AG09309 (cell line): ENCODE results near the gene FANCF.

ENCODE experiments used
- DNase-seq: peaks from one replicate; pipeline ENCODE4 v3.0.0-alpha.2; 2010; ENCODE audit warnings: low read depth
- H3K4me3 ChIP-seq: 2 replicates; pipeline ENCODE4 v1.5.1; 2011; ENCODE audit warnings: mild to moderate bottlenecking, low read depth, low read length, moderate library complexity; ENCODE audit not compliant: control insufficient read depth
- TF ChIP-seq, protein P1 (sequence below): IDR thresholded peaks from 2 replicates; pipeline ENCODE4 v1.5.1; 2011; ENCODE audit warnings: mild to moderate bottlenecking, low read depth, low read length, inconsistent platforms; ENCODE audit not compliant: insufficient read depth, control insufficient read depth; ENCODE audit errors: missing control alignments

Gene FANCF

DNA sequence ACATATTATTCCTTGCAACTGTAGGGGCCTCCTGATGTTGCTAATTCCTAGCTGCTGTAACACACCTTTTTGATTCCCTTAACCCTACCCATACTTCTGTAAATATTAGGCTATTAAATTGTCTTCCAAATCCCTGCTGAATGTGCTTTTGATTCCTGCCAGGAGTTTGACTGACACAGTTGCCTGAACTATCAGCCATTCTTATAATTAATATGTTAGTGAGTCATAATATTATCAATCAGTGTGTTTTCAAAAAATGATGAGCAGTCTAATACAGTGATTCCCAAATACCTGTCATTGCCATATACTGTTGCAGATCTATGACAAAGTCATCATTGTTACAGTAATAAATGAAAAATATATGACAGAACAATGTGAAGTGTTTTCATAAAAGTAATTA is 15.9 kb upstream of the FANCF start:
- no peak for DNase-seq
- H3K4me3 ChIP-seq: no peak overlapping the region
- TF ChIP-seq, protein P1, sequence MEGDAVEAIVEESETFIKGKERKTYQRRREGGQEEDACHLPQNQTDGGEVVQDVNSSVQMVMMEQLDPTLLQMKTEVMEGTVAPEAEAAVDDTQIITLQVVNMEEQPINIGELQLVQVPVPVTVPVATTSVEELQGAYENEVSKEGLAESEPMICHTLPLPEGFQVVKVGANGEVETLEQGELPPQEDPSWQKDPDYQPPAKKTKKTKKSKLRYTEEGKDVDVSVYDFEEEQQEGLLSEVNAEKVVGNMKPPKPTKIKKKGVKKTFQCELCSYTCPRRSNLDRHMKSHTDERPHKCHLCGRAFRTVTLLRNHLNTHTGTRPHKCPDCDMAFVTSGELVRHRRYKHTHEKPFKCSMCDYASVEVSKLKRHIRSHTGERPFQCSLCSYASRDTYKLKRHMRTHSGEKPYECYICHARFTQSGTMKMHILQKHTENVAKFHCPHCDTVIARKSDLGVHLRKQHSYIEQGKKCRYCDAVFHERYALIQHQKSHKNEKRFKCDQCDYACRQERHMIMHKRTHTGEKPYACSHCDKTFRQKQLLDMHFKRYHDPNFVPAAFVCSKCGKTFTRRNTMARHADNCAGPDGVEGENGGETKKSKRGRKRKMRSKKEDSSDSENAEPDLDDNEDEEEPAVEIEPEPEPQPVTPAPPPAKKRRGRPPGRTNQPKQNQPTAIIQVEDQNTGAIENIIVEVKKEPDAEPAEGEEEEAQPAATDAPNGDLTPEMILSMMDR: no peak

DNA sequence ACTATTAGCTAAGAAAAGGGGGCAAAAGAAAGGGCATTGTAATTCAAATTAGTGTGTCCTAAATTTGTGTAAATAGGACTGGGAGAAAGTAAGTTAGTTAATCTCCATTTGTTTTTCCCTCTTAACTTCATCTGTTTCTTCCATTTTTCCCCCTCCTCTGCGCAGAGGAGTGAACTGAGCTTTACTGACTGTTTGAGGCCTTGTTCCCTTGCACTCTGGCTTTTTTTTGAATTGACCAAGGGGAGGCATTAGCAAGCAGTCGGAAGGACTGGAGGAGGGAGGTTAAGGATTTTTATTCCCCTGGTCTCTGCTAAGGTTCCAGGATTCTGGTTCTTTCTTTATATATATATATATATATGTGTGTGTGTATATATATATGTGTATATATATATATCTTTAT is 15.2 kb upstream of the FANCF start:
- H3K4me3 ChIP-seq: no peak overlapping the region
- TF ChIP-seq, protein P1: no peak
- DNase-seq: no peak

DNA sequence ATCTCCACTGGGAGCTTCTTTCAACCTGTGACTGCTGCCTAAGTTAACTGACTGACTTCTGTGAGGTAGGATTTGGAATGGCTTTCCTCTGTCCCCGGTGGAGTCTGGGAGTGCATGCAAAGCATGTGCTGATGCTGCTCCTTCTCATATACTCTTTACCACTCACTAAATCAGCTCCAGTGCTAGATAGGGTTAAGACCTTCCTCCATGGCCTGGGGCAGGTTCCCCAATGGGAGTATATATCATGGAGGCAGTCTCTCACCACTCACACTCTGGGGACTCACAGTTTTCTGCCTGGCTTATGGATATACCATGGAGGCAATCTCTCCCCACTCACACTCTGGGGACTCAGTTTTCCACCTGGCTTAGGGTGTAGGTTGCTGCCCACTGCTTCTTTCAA is 10.1 kb upstream of the FANCF start:
- TF ChIP-seq, protein P1: no peak

DNA sequence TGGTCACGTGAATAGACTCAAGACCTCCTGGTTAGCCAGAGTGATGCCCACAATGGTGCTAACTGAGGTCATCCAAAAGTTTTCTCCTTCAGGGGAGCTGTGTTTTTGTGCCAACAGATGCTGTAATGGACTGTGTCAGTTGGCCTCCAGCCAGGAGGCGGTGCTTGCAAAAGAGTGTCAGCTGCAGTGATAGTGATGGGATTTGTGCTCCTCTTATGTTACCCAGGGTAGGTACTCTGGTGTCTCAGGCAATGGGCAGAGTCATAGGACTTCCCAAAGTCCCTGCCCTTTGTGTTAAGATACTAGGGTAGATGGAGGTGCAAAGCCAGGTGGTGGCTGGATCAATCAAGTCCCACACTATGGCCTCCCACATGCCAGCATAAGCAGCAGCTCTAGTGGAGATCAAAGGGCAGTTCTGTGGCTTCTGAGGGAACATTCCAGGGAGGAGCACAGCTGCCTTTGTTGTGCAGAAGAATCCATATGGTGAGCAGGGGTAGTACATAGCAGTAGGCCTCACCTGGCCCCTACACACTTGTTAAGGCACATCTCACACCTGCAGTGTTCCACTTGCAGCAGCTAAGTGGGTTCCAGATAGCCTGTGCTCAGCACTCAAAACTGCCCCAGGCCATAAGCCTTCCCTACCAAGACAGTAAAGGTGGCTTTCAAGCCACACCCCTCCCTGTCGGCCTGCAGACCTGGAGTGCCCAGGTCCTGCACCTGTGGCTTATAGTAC is 9.4 kb upstream of the FANCF start:
- no peak overlapping the region for H3K4me3 ChIP-seq
- DNase-seq: no peak
- TF ChIP-seq, protein P1: no peak

More for the DNA sequence above, 10.1 kb upstream of the FANCF start:
- no peak overlapping the region for H3K4me3 ChIP-seq
- no peak for DNase-seq

DNA sequence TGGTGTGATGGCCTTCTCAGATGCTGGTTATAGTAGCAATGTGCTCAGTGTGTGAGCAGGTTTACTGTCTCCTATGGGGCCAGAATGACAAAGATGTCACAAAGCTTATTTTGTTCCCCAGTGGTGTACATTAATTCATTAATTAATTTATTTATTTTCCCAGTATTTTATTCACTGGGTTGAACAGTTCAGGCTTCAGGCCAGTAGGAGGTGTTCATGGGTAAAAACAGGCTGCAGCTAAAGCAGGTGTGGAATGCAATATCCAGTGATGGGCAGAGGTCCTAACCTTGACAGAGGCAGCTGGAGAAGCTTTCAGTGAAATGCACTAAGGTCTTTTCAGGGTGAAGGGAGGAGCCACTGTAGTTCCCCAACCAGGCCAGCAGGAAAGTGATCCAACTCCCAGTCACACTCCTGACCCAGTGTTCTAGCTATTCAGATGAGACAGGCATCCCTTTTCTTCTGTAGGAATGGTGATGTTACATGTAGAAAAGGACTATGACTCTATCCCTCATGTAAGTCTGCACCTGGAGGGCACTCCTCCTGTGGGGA is 7.8 kb upstream of the FANCF start:
- DNase-seq: no peak
- TF ChIP-seq, protein P1: no peak
- H3K4me3 ChIP-seq: no peak overlapping the region

DNA sequence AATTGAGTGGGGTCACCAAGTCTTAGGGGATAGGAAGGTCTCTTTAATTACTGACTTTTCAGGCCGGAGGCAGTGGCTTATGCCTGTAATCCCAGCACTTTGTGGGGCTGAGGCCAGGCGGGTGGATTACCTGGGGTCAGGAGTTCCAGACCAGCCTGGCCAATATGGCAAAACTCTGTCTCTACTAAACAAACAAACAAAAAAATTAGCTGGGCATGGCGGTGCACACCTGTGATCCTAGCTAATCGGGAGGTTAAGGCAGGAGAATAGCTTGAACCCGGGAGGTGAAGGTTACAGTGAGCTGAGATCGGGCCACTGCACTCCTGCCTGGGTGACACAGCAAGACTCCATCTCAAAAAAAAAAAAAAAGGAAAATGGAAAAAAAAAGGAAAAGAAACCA is 1.8 kb upstream of the FANCF start:
- H3K4me3 ChIP-seq: no peak overlapping the region
- no peak for DNase-seq
- TF ChIP-seq, protein P1: no peak
